Osteoblast (primary cell): ENCODE measurements around the gene PRRG2. TPM values are rescaled to one million over a fixed set of nuclear protein-coding genes. Genes with fewer than 3 reads are reported as not detected.

Source experiments
- DNase-seq: peaks from one replicate; pipeline ENCODE4 v3.0.0; 2011; ENCODE audit warnings: low spot score, mixed read lengths; ENCODE audit not compliant: insufficient read length; ENCODE audit errors: missing footprints
- H2AFZ ChIP-seq: 2 replicates; pipeline ENCODE4 v1.6.0; 2011; ENCODE audit warnings: mild to moderate bottlenecking, low read length
- H3K27ac ChIP-seq: 2 replicates; pipeline ENCODE4 v1.5.1; 2011; ENCODE audit warnings: mild to moderate bottlenecking, low read depth, low read length, moderate library complexity
- H3K27me3 ChIP-seq: 2 replicates; pipeline ENCODE4 v1.6.0; 2012; ENCODE audit warnings: mild to moderate bottlenecking, control low read depth, inconsistent platforms, low read length, moderate library complexity; ENCODE audit not compliant: insufficient read depth
- H3K36me3 ChIP-seq: 2 replicates; pipeline ENCODE4 v1.5.1; 2011; ENCODE audit warnings: mild to moderate bottlenecking, low read length, control low read depth, moderate library complexity; ENCODE audit not compliant: insufficient read depth
- H3K4me1 ChIP-seq: 2 replicates; pipeline ENCODE4 v1.5.1; 2011; ENCODE audit warnings: mild to moderate bottlenecking, low read length, control low read depth, moderate library complexity; ENCODE audit not compliant: insufficient read depth
- H3K4me2 ChIP-seq: 2 replicates; pipeline ENCODE4 v1.6.0; 2011; ENCODE audit warnings: mild to moderate bottlenecking, low read length; ENCODE audit not compliant: insufficient read depth
- H3K4me3 ChIP-seq: fragments of 200-600 bp; sonication (generic); 3 replicates; pipeline ENCODE4 v1.5.1; 2012; ENCODE audit warnings: mild to moderate bottlenecking, low read length, inconsistent platforms; ENCODE audit not compliant: insufficient read depth
- H3K79me2 ChIP-seq: 2 replicates; pipeline ENCODE4 v1.6.0; 2012; ENCODE audit warnings: mild to moderate bottlenecking, low read length, control low read depth, inconsistent platforms; ENCODE audit not compliant: insufficient read depth
- H3K9me3 ChIP-seq: 2 replicates; pipeline ENCODE4 v1.5.1; 2011; ENCODE audit warnings: low read depth, low read length, control low read depth
- H4K20me1 ChIP-seq: 2 replicates; pipeline ENCODE4 v1.6.0; 2012; ENCODE audit warnings: mild to moderate bottlenecking, low read length, control low read depth; ENCODE audit not compliant: insufficient read depth
- CTCF ChIP-seq: IDR thresholded peaks from 2 replicates; pipeline ENCODE4 v1.5.1; 2011; ENCODE audit warnings: mild to moderate bottlenecking, low read depth, low read length, moderate library complexity; ENCODE audit errors: extremely low read depth
- total RNA-seq: library from RNA; depleted of rRNA; stranded (reverse); fragments of >200 nt; gene quantifications from 2 replicates; pipeline ENCODE4 v1.2.3, GENCODE V29; 2012

Gene PRRG2
- total RNA-seq, 1 donor: under 0.01 TPM

GRCh38 chr19:49599378-49600295, 18.5 kb downstream of the PRRG2 start:
- Histone ChIP-seq H4K20me1 (peaks cover 11% of the 10 kb centered on the region), H3K4me1 (no peaks in the 10 kb centered on the region), H3K79me2 (peaks cover 69% of the 10 kb centered on the region), H2AFZ (no peak overlapping the region), H3K27ac (no peak overlapping the region), H3K4me2 (no peak overlapping the region), H3K27me3 (no peaks in the 10 kb centered on the region), H3K4me3 (no peak overlapping the region), H3K36me3 (peaks cover 56% of the 10 kb centered on the region), H3K9me3 (no peaks in the 10 kb centered on the region)
- peak; percentile 85 for DNase-seq
- no peak for TF ChIP-seq CTCF

DNA sequence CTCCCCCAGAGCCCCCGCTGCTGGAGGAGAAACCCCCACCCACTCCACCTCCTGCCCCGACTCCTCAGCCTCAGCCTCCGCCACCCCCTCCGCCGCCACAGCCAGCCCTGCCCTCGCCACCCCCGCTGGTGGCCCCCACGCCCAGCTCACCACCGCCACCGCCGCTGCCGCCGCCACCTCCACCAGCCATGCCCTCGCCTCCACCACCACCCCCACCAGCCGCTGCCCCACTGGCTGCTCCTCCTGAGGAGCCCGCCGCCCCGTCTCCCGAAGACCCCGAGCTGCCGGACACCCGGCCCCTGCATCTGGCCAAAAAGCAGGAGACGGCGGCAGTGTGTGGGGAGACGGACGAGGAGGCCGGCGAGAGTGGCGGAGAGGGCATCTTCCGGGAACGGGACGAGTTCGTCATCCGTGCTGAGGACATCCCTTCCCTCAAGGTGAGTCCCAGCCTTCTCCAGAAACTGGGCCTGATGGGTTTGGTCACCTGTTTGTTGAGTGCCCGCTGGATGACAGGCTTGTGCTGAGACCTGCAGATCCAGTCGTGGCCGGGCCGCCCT, 20.4 kb downstream of the PRRG2 start:
- Histone ChIP-seq H3K4me2 (no peak overlapping the region), H3K27me3 (no peaks in the 10 kb centered on the region), H3K4me1 (no peaks in the 10 kb centered on the region), H3K79me2 (peaks cover 82% of the 10 kb centered on the region), H4K20me1 (peaks cover 22% of the 10 kb centered on the region), H3K36me3 (peaks cover 57% of the 10 kb centered on the region), H3K9me3 (no peaks in the 10 kb centered on the region), H3K27ac (no peak overlapping the region), H2AFZ (no peak overlapping the region), H3K4me3 (no peak overlapping the region)
- DNase-seq: peak; percentile 58
- TF ChIP-seq CTCF: no peak

- no peak overlapping the region for H3K27ac ChIP-seq
- TF ChIP-seq CTCF: no peak
- H4K20me1 ChIP-seq: peaks cover 22% of the 10 kb centered on the region
- H2AFZ ChIP-seq: no peak overlapping the region
- H3K4me3 ChIP-seq: no peak overlapping the region
- H3K27me3 ChIP-seq: no peaks in the 10 kb centered on the region
- no peaks in the 10 kb centered on the region for H3K9me3 ChIP-seq
- H3K79me2 ChIP-seq: peaks cover 83% of the 10 kb centered on the region
- no peak overlapping the region for H3K4me2 ChIP-seq
- H3K36me3 ChIP-seq: peaks cover 62% of the 10 kb centered on the region
- H3K4me1 ChIP-seq: no peaks in the 10 kb centered on the region
- no peak for DNase-seq
Measured at GRCh38 chr19:49602806-49603205, 21.7 kb downstream of the PRRG2 start.

DNA sequence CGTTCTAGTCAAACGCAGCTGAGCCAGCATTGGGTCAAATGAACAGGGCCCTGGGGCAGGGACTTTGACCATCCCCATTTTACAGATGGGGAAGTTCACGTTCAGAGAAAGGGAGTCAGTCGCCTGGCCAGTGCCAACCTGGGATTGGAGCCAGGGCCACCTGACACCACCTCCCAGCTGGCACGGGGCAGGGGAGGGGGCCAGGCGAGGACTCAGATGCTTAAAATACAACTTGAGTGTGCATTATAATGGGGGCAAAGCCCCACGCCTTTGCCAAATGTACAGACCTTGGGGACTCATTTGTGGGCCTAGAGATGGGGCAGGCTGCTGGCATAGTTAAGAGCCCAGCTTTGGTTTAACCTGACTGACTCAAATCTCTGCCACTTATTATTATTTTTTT, 24.5 kb downstream of the PRRG2 start:
- H3K27me3 ChIP-seq: no peaks in the 10 kb centered on the region
- peak; percentile 32 for DNase-seq
- H3K4me1 ChIP-seq: no peaks in the 10 kb centered on the region
- no peak overlapping the region for H2AFZ ChIP-seq
- H3K4me3 ChIP-seq: no peak overlapping the region
- no peak overlapping the region for H3K27ac ChIP-seq
- H3K79me2 ChIP-seq: peaks cover 80% of the 10 kb centered on the region
- no peak for TF ChIP-seq CTCF
- no peak overlapping the region for H3K4me2 ChIP-seq
- H3K36me3 ChIP-seq: peaks cover 50% of the 10 kb centered on the region
- no peaks in the 10 kb centered on the region for H3K9me3 ChIP-seq
- H4K20me1 ChIP-seq: peaks cover 26% of the 10 kb centered on the region
